Mesodermal cell (in vitro differentiated cells): ENCODE measurements around the gene MICAL3.

Experiments
- H3K27ac ChIP-seq: 2 replicates; pipeline ENCODE4 v1.7.0; 2013; ENCODE audit warnings: mild to moderate bottlenecking, low read depth, low read length, moderate library complexity; ENCODE audit not compliant: severe bottlenecking
- H3K36me3 ChIP-seq: 2 replicates; pipeline ENCODE4 v1.7.1; 2013; ENCODE audit warnings: mild to moderate bottlenecking, low read length, moderate library complexity; ENCODE audit not compliant: control insufficient read depth, insufficient read depth
- H3K4me1 ChIP-seq: one replicate; pipeline ENCODE4 v1.7.1; 2013; ENCODE audit warnings: mild to moderate bottlenecking, low read length; ENCODE audit not compliant: insufficient read depth, control insufficient read depth, poor library complexity, severe bottlenecking
- H3K4me3 ChIP-seq: 2 replicates; pipeline ENCODE4 v1.7.0; 2013; ENCODE audit warnings: low read length, control low read depth, mild to moderate bottlenecking; ENCODE audit not compliant: insufficient read depth, poor library complexity, severe bottlenecking; ENCODE audit errors: extremely low read depth
- H3K9me3 ChIP-seq: 2 replicates; pipeline ENCODE4 v1.7.1; 2013; ENCODE audit warnings: mild to moderate bottlenecking, low read length, moderate library complexity; ENCODE audit not compliant: control insufficient read depth
- WGBS, 2 experiments: methylation state at CpG; one replicate each; pipeline ENCODE4 v1.1.5; 2013; ENCODE audit warnings: missing lambda C conversion rate in 2 of 2; ENCODE audit not compliant: insufficient coverage in 2 of 2; 5-methylcytosine and 5-hydroxymethylcytosine counted together

MICAL3 gene

DNA sequence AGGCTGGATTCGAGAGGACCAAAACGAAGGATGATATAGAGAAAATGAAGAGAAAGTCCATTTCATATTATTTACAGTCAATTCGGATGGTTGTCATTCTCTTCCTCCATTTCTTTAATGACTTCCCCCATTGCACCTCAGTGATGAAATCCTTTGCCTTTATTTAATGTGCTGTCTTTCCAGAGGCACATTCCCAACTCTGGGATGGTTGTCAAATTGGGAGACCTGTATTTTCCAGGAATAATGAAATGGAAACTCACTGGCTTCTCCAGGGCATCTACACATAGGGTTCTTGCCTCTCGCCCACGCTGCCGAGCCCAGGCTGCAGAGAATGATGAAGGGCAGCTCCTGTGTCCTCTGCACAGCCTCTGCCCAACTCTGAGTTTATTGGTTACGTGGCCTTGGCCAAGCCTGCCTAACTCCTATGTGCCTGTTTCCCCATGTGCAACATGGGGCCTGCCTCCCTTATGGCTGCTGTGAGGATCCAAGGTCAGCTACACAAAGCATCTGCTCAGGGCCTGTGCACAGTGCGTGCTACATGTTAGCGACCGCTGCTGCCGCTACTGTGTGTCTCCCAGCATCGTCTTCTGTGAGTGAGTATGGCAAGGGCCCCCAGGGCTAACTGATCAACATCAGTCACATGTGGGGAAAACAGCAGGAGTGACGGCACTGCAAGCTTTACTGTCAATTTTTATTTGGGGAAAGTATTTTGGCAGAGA, 168.6 kb downstream of the MICAL3 start:
- no peak overlapping the region for H3K27ac ChIP-seq
- WGBS, 2 experiments: 95 to 97% methylated on average over 9 to 10 of the region's 13 CpGs
- H3K4me1 ChIP-seq: no peaks in the 10 kb centered on the region
- peaks cover 40% of the 10 kb centered on the region for H3K36me3 ChIP-seq
- H3K9me3 ChIP-seq: no peaks in the 10 kb centered on the region
- no peak overlapping the region for H3K4me3 ChIP-seq

- no peaks in the 10 kb centered on the region for H3K9me3 ChIP-seq
- 90% methylated on average over 2 to 6 of the region's 6 CpGs for WGBS, 2 experiments
- H3K4me1 ChIP-seq: no peaks in the 10 kb centered on the region
- peaks cover 24% of the 10 kb centered on the region for H3K36me3 ChIP-seq
- H3K27ac ChIP-seq: no peak overlapping the region
- no peak overlapping the region for H3K4me3 ChIP-seq
These were observed 171.3 kb downstream of the MICAL3 start for GRCh38 chr22:17853073-17853472.

DNA sequence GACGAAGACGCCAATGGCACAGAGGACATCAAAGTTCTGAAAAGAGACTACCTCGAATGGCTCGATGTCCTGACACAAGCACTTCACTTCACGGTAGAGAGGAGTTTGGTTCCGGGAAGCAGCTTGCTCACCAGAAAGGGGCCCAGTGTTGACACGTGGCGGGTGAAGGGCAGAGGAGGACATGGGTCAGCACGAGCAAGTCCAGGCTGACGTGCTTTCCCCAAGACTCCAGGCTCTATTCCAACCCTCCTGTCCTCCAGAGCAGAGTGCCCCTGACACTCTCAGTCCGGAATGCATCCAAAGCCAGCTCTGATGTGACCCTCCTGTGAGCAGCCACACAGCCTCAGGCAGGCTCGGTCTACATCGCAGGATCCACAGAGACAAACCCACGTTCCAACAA, 172.6 kb downstream of the MICAL3 start:
- no peaks in the 10 kb centered on the region for H3K4me1 ChIP-seq
- peaks cover 19% of the 10 kb centered on the region for H3K36me3 ChIP-seq
- WGBS, 2 experiments: 91 to 96% methylated on average over 10 to 13 of the region's 14 CpGs
- H3K9me3 ChIP-seq: no peaks in the 10 kb centered on the region
- H3K27ac ChIP-seq: no peak overlapping the region
- no peak overlapping the region for H3K4me3 ChIP-seq

- Histone ChIP-seq H3K4me3 (no peak overlapping the region), H3K27ac (no peak overlapping the region), H3K36me3 (peaks cover 15% of the 10 kb centered on the region), H3K4me1 (no peaks in the 10 kb centered on the region), H3K9me3 (no peaks in the 10 kb centered on the region)
- WGBS, 2 experiments: 93 to 98% methylated on average over 15 to 16 of the region's 18 CpGs
These were observed 176.8 kb downstream of the MICAL3 start for GRCh38 chr22:17847360-17848078.

GRCh38 chr22:17846326-17846992, 177.9 kb downstream of the MICAL3 start:
- H3K9me3 ChIP-seq: no peaks in the 10 kb centered on the region
- 92 to 93% methylated on average over 12 to 13 of the region's 13 CpGs for WGBS, 2 experiments
- no peak overlapping the region for H3K4me3 ChIP-seq
- H3K27ac ChIP-seq: no peak overlapping the region
- peaks cover 17% of the 10 kb centered on the region for H3K36me3 ChIP-seq
- no peaks in the 10 kb centered on the region for H3K4me1 ChIP-seq

DNA sequence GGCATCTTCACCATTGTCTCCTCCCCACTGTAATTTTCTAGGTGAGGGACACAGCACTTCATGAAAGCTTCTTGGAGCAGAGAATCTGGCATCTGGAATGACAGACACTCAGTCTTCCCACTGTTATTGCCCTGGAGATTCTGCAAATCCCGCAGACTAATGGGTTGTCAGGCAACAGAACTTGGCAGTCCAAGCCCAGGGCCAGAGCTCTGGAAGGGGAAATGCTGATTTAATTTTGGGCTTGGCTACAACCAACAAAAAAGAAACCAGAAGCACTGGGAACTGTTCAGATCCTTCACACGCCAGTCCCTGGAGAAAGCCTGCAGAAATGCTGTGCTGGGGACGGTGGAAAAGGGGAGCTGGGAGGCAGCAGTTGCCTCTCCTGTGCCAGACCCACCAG, 178.6 kb downstream of the MICAL3 start:
- Histone ChIP-seq H3K9me3 (no peaks in the 10 kb centered on the region), H3K36me3 (peaks cover 21% of the 10 kb centered on the region), H3K4me1 (no peaks in the 10 kb centered on the region), H3K27ac (no peak overlapping the region), H3K4me3 (no peak overlapping the region)
- WGBS, 2 experiments: 90 to 97% methylated on average over 2 to 3 of the region's 3 CpGs

- no peaks in the 10 kb centered on the region for H3K9me3 ChIP-seq
- H3K36me3 ChIP-seq: peaks cover 25% of the 10 kb centered on the region
- H3K27ac ChIP-seq: no peak overlapping the region
- no peak overlapping the region for H3K4me3 ChIP-seq
- 91 to 98% methylated on average over 5 of the region's 8 CpGs for WGBS, 2 experiments
- H3K4me1 ChIP-seq: no peaks in the 10 kb centered on the region
These were observed 179.0 kb downstream of the MICAL3 start for GRCh38 chr22:17845327-17845726.

GRCh38 chr22:17844150-17844549, 180.2 kb downstream of the MICAL3 start:
- WGBS, 2 experiments: 92 to 94% methylated on average over 5 of the region's 5 CpGs
- H3K36me3 ChIP-seq: peaks cover 27% of the 10 kb centered on the region
- no peaks in the 10 kb centered on the region for H3K4me1 ChIP-seq
- H3K9me3 ChIP-seq: no peaks in the 10 kb centered on the region
- H3K4me3 ChIP-seq: no peak overlapping the region
- H3K27ac ChIP-seq: no peak overlapping the region

DNA sequence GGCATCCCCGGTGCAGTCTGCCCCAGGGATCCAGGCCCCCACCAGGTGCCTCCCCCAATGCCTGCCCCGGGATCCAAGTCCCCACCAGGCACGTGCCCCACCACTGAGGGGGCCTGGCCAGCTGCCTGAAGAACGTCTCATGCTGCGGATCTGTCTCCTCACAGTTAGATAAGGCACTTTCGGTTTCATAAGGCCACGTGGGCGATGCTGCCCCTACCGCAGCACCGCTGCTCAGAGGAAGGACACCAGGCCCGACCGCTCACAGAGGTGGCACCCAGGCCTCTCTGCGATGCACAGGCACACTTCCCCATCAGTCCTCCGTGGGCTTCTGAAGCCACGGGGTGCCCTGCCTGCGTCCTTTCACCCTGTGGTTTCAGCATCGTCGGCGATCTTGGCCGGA, 182.0 kb downstream of the MICAL3 start:
- H3K27ac ChIP-seq: no peak overlapping the region
- H3K4me1 ChIP-seq: no peaks in the 10 kb centered on the region
- no peak overlapping the region for H3K4me3 ChIP-seq
- 94 to 95% methylated on average over 18 to 20 of the region's 20 CpGs for WGBS, 2 experiments
- peaks cover 37% of the 10 kb centered on the region for H3K36me3 ChIP-seq
- no peaks in the 10 kb centered on the region for H3K9me3 ChIP-seq

DNA sequence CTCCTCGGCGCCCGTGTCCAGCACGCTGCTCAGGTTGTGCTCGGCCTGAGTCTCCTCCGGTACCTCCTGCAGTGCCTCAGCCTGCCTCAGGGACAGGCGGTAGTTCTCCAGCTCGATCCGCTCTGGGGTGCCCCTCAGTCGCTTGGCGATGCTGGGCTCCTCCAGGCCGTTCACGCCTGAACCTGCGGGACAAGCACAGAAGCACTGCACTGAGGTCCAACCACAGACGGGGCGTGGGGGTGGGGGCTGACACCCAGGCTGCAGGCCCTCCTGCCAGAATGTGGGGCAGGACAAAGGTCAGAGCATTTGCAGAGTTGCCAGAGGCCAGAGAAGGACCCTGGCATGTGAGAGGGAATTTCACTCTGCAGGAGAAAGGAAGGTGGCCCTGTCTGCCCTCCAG, 182.5 kb downstream of the MICAL3 start:
- Histone ChIP-seq H3K36me3 (peaks cover 37% of the 10 kb centered on the region), H3K4me3 (no peak overlapping the region), H3K4me1 (no peaks in the 10 kb centered on the region), H3K9me3 (no peaks in the 10 kb centered on the region), H3K27ac (no peak overlapping the region)
- WGBS, 2 experiments: 93 to 96% methylated on average over 16 of the region's 16 CpGs
